GM23338 (cell line): Measurements from ENCODE around the gene CWC22. TPM values are rescaled to one million over a fixed set of nuclear protein-coding genes. Genes with fewer than 3 reads are reported as not detected.

Experiments used
- ATAC-seq: fragments of 200-7000 bp; cut with Tn5 transposase; 3 replicates; pipeline ENCODE4 v1.9.1; 2020
- DNase-seq: peaks from one replicate; pipeline ENCODE4 v3.0.0-alpha.2; 2015; ENCODE audit warnings: low spot score
- H2AFZ ChIP-seq: fragments of 200-600 bp; sonication (generic); 2 replicates; pipeline ENCODE4 v1.8.0; 2016; ENCODE audit warnings: antibody characterized with exemption, mild to moderate bottlenecking, moderate library complexity
- H3F3A ChIP-seq: fragments of 200-600 bp; sonication (generic); replicated peaks from 2 replicates; pipeline ENCODE4 v1.8.0; 2017; ENCODE audit warnings: antibody characterized with exemption, mixed run types, low read depth
- H3K27ac ChIP-seq: fragments of 200-600 bp; sonication (generic); 2 replicates; pipeline ENCODE4 v1.6.1; 2016; ENCODE audit warnings: low read depth
- H3K27me3 ChIP-seq: fragments of 200-600 bp; sonication (generic); 2 replicates; pipeline ENCODE4 v1.8.0; 2016; ENCODE audit warnings: mild to moderate bottlenecking, mixed run types, moderate library complexity; ENCODE audit not compliant: insufficient read depth
- H3K36me3 ChIP-seq: fragments of 200-600 bp; sonication (generic); 2 replicates; pipeline ENCODE4 v1.8.0; 2016; ENCODE audit warnings: mild to moderate bottlenecking; ENCODE audit not compliant: insufficient read depth
- H3K4me1 ChIP-seq: fragments of 200-600 bp; sonication (generic); 2 replicates; pipeline ENCODE4 v1.8.0; 2016; ENCODE audit warnings: mild to moderate bottlenecking, moderate library complexity; ENCODE audit not compliant: insufficient read depth
- H3K4me2 ChIP-seq: fragments of 200-600 bp; sonication (generic); 2 replicates; pipeline ENCODE4 v1.7.1; 2017; ENCODE audit warnings: mixed run types
- H3K4me3 ChIP-seq: fragments of 200-600 bp; sonication (generic); 2 replicates; pipeline ENCODE4 v1.6.1; 2016; ENCODE audit warnings: mixed run types
- H3K79me2 ChIP-seq: fragments of 200-600 bp; sonication (generic); replicated peaks from 2 replicates; pipeline ENCODE4 v1.8.0; 2017; ENCODE audit warnings: mild to moderate bottlenecking; ENCODE audit not compliant: insufficient read depth
- H3K9me2 ChIP-seq: fragments of 200-600 bp; sonication (generic); 2 replicates; pipeline ENCODE4 v1.8.0; 2017; ENCODE audit not compliant: insufficient read depth
- H4K20me1 ChIP-seq: fragments of 200-600 bp; sonication (generic); replicated peaks from 2 replicates; pipeline ENCODE4 v1.8.0; 2017; ENCODE audit warnings: mild to moderate bottlenecking; ENCODE audit not compliant: insufficient read depth
- H3K27ac Mint-ChIP-seq: 2 replicates; pipeline ENCODE4 v1.8.0; 2020; ENCODE audit warnings: inconsistent platforms, mild to moderate bottlenecking, moderate library complexity, mixed read lengths
- H3K27me3 Mint-ChIP-seq: 3 replicates; pipeline ENCODE4 v1.8.0; 2022; ENCODE audit warnings: low read depth, mild to moderate bottlenecking, moderate library complexity, mixed read lengths, inconsistent platforms; ENCODE audit not compliant: insufficient read depth, poor library complexity
- H3K36me3 Mint-ChIP-seq: 3 replicates; pipeline ENCODE4 v1.8.0; 2021; ENCODE audit warnings: low read depth, mild to moderate bottlenecking, inconsistent platforms, moderate library complexity, mixed read lengths
- H3K4me1 Mint-ChIP-seq: 3 replicates; pipeline ENCODE4 v1.8.0; 2020; ENCODE audit warnings: mild to moderate bottlenecking, inconsistent platforms, mixed read lengths
- H3K4me3 Mint-ChIP-seq: 3 replicates; pipeline ENCODE4 v1.8.0; 2021; ENCODE audit warnings: moderate library complexity, mild to moderate bottlenecking, inconsistent platforms, mixed read lengths
- H3K9me3 Mint-ChIP-seq: 3 replicates; pipeline ENCODE4 v1.8.0; 2020; ENCODE audit warnings: moderate library complexity, mild to moderate bottlenecking, inconsistent platforms, mixed read lengths
- EZH2 ChIP-seq: fragments of 200-600 bp; sonication (generic); IDR thresholded peaks from one replicate; pipeline ENCODE4 v1.8.0; 2017; ENCODE audit warnings: antibody characterized with exemption, mild to moderate bottlenecking, low read depth; ENCODE audit not compliant: unreplicated experiment
- EZH2phosphoT487 ChIP-seq: fragments of 200-600 bp; sonication (generic); IDR thresholded peaks from one replicate; pipeline ENCODE4 v1.8.1; 2018; ENCODE audit warnings: antibody characterized with exemption; ENCODE audit not compliant: unreplicated experiment
- JUNB ChIP-seq: IDR thresholded peaks from one replicate; pipeline ENCODE4 v1.6.1; 2016; ENCODE audit warnings: antibody characterized with exemption; ENCODE audit not compliant: unreplicated experiment
- NANOG ChIP-seq: IDR thresholded peaks from 2 replicates; pipeline ENCODE4 v1.6.1; 2016; ENCODE audit warnings: antibody characterized with exemption, borderline replicate concordance
- POLR2AphosphoS5 ChIP-seq: IDR thresholded peaks from 2 replicates; pipeline ENCODE4 v1.6.1; 2016; ENCODE audit warnings: antibody characterized with exemption, low read depth
- STAT1 ChIP-seq: IDR thresholded peaks from one replicate; pipeline ENCODE4 v1.6.1; 2016; ENCODE audit warnings: antibody characterized with exemption; ENCODE audit not compliant: unreplicated experiment
- ZNF331 ChIP-seq: fragments of 250-450 bp; sonication (Bioruptor Pico); IDR thresholded peaks from 2 replicates; pipeline ENCODE4 v1.5.0; 2020; ENCODE audit warnings: low read depth, mild to moderate bottlenecking, moderate library complexity
- polyA plus RNA-seq: library from polyadenylated mRNA; unstranded; fragments of >200 nt; fragmentation: Nextera tagmentation; extraction: Ambion mirVana; gene quantifications from 2 replicates; pipeline ENCODE4 v1.2.1, GENCODE V29; 2016
- total RNA-seq: library from RNA; depleted of rRNA; stranded (reverse); fragments of >200 nt; shearing (Covaris generic); gene quantifications from 2 replicates; pipeline ENCODE4 v1.2.3, GENCODE V29; 2014
- TF ChIP-seq, protein P1 (sequence below): fragments of 250-450 bp; sonication (Bioruptor Pico); IDR thresholded peaks from 2 replicates; pipeline ENCODE4 v1.5.0; 2020; ENCODE audit warnings: mild to moderate bottlenecking, moderate library complexity
- TF ChIP-seq, protein P2 (sequence below), 2 experiments: fragments of 200-600 bp in 1 of 2; sonication (generic) in 1 of 2; conservative IDR thresholded peaks; 2 replicates each; pipeline versions ENCODE4 v1.5.1 to v1.6.1; 2016 to 2017; ENCODE audit warnings: antibody characterized with exemption in 2 of 2, low read depth in 2 of 2, mild to moderate bottlenecking in 2 of 2, moderate library complexity in 1 of 2

The CWC22 gene
- total and polyA plus RNA-seq, 2 experiments from 2014 or later: 36.0 to 38.3 TPM

DNA sequence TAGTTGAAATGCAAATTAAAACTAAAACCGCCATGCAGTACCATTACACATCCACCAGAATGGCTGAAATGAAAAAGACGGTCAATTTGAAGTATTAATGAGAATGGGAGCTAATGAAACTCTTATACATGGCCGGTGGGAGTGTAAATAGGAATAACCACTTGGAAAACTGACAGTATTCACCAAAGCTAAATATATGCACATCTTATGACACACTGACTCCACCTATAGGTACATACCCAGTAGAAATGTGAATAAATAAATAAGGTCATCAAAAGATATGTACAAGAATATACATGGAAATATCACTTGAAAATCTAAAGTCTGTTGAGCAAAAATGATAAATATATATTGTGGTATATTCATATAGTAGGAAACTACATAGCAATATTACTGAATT, 57.7 kb downstream of the CWC22 start (continued):
- TF ChIP-seq, protein P1, sequence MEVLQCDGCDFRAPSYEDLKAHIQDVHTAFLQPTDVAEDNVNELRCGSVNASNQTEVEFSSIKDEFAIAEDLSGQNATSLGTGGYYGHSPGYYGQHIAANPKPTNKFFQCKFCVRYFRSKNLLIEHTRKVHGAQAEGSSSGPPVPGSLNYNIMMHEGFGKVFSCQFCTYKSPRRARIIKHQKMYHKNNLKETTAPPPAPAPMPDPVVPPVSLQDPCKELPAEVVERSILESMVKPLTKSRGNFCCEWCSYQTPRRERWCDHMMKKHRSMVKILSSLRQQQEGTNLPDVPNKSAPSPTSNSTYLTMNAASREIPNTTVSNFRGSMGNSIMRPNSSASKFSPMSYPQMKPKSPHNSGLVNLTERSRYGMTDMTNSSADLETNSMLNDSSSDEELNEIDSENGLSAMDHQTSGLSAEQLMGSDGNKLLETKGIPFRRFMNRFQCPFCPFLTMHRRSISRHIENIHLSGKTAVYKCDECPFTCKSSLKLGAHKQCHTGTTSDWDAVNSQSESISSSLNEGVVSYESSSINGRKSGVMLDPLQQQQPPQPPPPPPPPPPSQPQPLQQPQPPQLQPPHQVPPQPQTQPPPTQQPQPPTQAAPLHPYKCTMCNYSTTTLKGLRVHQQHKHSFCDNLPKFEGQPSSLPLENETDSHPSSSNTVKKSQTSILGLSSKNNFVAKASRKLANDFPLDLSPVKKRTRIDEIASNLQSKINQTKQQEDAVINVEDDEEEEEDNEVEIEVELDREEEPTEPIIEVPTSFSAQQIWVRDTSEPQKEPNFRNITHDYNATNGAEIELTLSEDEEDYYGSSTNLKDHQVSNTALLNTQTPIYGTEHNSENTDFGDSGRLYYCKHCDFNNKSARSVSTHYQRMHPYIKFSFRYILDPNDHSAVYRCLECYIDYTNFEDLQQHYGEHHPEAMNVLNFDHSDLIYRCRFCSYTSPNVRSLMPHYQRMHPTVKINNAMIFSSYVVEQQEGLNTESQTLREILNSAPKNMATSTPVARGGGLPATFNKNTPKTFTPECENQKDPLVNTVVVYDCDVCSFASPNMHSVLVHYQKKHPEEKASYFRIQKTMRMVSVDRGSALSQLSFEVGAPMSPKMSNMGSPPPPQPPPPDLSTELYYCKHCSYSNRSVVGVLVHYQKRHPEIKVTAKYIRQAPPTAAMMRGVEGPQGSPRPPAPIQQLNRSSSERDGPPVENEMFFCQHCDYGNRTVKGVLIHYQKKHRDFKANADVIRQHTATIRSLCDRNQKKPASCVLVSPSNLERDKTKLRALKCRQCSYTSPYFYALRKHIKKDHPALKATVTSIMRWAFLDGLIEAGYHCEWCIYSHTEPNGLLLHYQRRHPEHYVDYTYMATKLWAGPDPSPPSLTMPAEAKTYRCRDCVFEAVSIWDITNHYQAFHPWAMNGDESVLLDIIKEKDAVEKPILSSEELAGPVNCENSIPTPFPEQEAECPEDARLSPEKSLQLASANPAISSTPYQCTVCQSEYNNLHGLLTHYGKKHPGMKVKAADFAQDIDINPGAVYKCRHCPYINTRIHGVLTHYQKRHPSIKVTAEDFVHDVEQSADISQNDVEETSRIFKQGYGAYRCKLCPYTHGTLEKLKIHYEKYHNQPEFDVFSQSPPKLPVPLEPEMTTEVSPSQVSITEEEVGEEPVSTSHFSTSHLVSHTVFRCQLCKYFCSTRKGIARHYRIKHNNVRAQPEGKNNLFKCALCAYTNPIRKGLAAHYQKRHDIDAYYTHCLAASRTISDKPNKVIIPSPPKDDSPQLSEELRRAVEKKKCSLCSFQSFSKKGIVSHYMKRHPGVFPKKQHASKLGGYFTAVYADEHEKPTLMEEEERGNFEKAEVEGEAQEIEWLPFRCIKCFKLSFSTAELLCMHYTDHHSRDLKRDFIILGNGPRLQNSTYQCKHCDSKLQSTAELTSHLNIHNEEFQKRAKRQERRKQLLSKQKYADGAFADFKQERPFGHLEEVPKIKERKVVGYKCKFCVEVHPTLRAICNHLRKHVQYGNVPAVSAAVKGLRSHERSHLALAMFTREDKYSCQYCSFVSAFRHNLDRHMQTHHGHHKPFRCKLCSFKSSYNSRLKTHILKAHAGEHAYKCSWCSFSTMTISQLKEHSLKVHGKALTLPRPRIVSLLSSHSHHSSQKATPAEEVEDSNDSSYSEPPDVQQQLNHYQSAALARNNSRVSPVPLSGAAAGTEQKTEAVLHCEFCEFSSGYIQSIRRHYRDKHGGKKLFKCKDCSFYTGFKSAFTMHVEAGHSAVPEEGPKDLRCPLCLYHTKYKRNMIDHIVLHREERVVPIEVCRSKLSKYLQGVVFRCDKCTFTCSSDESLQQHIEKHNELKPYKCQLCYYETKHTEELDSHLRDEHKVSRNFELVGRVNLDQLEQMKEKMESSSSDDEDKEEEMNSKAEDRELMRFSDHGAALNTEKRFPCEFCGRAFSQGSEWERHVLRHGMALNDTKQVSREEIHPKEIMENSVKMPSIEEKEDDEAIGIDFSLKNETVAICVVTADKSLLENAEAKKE (CRISPR knock-in tag): no peak
- no peak for TF ChIP-seq JUNB

DNA sequence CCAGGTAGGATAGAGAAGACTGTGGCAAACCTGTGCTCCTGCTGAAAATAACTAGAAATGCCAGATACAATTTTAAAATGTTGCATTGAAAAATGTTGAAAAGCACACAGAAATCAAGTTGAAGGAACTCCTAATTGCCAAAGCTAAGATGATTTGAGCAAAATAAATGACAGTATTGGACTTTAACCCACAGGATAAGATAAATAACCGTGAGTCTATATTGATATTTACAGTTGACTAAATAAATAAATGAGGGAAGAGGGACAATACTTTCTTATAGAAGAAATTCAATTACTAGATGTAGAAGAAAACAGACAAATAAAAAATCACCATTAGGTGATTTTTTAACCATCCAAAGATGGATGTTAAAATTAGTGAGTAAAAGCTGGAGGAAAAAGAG, 59.0 kb downstream of the CWC22 start:
- Histone ChIP-seq H3K4me2 (no peak overlapping the region), H3K9me2 (no peaks in the 10 kb centered on the region), H3K79me2 (no peaks in the 10 kb centered on the region), H4K20me1 (no peaks in the 10 kb centered on the region), H3K36me3 (peaks cover 33% of the 10 kb centered on the region), H3F3A (no peaks in the 10 kb centered on the region), H3K4me3 (no peak overlapping the region), H3K4me1 (no peaks in the 10 kb centered on the region), H3K27me3 (no peaks in the 10 kb centered on the region), H3K27ac (no peak overlapping the region), H2AFZ (no peak overlapping the region)
- Mint-ChIP-seq H3K4me1 (peaks cover 4% of the 10 kb centered on the region; the same call in 1 of the 3 replicates), H3K27ac (no peak overlapping the region), H3K27me3 (peaks cover 2% of the 10 kb centered on the region), H3K4me3 (no peak overlapping the region), H3K36me3 (peaks cover 27% of the 10 kb centered on the region), H3K9me3 (no peaks in the 10 kb centered on the region)
- DNase-seq (no peak), ATAC-seq (no peak)
- no peak for TF ChIP-seq EZH2
- TF ChIP-seq, protein P2, sequence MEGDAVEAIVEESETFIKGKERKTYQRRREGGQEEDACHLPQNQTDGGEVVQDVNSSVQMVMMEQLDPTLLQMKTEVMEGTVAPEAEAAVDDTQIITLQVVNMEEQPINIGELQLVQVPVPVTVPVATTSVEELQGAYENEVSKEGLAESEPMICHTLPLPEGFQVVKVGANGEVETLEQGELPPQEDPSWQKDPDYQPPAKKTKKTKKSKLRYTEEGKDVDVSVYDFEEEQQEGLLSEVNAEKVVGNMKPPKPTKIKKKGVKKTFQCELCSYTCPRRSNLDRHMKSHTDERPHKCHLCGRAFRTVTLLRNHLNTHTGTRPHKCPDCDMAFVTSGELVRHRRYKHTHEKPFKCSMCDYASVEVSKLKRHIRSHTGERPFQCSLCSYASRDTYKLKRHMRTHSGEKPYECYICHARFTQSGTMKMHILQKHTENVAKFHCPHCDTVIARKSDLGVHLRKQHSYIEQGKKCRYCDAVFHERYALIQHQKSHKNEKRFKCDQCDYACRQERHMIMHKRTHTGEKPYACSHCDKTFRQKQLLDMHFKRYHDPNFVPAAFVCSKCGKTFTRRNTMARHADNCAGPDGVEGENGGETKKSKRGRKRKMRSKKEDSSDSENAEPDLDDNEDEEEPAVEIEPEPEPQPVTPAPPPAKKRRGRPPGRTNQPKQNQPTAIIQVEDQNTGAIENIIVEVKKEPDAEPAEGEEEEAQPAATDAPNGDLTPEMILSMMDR (conservative IDR thresholded peaks at IDR 0.05; ENCODE audit: low read depth in 2 of 2): no peak
- TF ChIP-seq ZNF331 (CRISPR knock-in tag): no peak
- TF ChIP-seq STAT1: no peak
- TF ChIP-seq EZH2phosphoT487: no peak
- no peak for TF ChIP-seq NANOG
- TF ChIP-seq JUNB: no peak
- no peak for TF ChIP-seq POLR2AphosphoS5
